ENCODE measurements around the gene GFOD2. TPM values are rescaled to one million over a fixed set of nuclear protein-coding genes. Genes with fewer than 3 reads are reported as not detected.
"Not testable (repeated sequence)": the region's sequence is repeated elsewhere in the genome, so short reads cannot be mapped to it uniquely, and the experiment has no call there.

The GFOD2 gene
- total RNA-seq, 1 donor from 2014 or later, result 49.2 TPM

- DNase-seq (ENCODE audit: low read depth in 2 of 2), result no peak
These were observed 15.5 kb downstream of the GFOD2 start for GRCh38 chr16:67703626-67704025.

DNA sequence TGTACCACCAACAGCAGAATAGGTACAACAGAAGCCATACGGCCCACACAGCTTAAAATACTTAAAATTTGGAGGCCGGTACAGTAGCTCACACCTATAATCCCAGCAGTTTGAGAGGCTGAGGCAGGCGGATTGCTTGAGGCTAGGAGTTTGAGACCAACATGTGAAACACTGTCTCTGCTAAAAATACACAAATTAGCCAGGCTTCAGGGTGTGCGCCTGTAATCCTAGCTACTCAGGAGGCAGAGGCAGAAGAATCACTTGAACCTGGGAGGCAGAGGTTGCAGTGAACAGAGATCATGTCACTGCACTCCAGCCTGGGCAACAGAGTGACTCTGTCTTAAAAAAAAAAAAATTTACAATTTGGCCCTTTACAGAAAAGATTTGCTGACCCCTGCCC, 17.0 kb downstream of the GFOD2 start:
- DNase-seq (ENCODE audit: low read depth in 2 of 2), result no peak

- DNase-seq (ENCODE audit: low read depth in 2 of 2), result no peak
These were observed 17.7 kb downstream of the GFOD2 start for GRCh38 chr16:67701420-67701819.

DNA sequence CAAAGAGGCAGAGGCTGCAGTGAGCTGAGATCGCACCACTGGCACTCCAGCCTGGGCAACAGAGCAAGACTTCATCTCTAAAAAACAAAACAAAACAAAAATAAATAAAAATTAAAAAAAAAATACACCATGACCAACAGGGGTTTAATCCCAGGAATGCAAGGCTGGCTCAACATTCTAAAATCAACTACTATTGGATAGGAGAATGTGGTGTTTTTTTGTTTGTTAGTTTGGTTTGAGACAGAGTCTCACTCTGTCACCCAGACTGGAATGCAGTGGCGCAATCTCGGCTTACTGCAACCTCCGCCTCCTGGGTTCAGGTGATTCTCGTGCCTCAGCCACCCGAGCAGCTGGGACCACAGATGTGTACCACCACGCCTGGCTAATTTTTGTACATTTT, 19.9 kb downstream of the GFOD2 start:
- DNase-seq (ENCODE audit: low read depth in 2 of 2), result no peak

- no peak for DNase-seq (ENCODE audit: low read depth in 2 of 2)
These were observed 21.5 kb downstream of the GFOD2 start for GRCh38 chr16:67697422-67698185.

DNA sequence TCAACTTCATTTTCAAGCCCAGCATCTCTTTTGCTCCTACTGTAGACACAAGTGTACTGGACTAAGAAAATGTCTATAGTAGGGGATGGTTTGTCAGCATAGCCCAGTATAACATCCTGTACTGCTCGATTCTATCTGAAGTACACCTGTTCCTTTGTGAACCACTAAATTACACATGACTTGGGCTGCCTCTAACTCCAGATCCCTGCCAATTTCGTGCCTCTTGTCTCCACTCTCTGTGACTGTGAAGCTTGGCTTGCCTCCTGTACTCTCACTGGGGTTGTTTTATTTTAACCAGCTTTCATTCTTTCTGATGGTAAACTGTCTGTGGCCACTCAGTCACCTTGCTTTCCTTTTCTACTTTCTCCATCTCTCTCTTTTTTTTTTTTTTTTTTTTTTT, 24.5 kb downstream of the GFOD2 start:
- DNase-seq (ENCODE audit: low read depth in 2 of 2), result no peak

GRCh38 chr16:67693517-67694285, 25.4 kb downstream of the GFOD2 start:
- DNase-seq (ENCODE audit: low read depth in 2 of 2), result not testable (repeated sequence)

DNA sequence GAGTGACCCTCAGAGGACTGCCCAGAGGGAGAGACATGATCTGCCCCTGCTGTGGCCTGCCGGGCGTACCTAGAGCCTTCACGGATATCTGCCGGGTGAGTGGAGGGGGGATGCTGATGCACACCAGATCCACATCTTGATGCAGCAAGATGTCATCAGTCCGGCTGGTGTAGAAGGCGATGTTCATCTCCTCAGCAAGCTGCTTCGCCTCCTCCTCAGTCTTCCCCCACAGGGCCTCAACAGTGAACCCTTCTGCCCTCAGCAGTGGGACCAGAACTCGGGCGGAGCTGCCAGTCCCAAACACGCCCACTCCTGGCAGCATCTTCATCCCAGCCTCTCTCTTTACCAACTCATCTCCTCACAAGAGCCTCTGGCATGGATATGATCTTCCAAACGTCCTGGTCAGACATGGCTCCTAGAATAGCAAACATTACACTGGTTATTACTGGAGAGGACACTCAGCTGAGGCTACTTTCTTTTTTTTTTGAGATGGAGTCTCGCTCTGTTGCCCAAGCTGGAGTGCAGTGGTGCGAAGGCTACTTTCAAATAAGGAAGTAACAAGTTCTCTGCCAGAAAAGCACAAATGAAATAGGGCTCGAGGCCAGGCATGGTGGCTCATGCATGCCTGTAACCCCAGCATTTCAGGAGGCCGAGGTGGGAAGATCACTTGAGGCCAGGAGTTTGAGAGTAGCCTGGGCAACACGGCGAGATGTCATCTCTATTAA, 33.6 kb downstream of the GFOD2 start:
- no peak for DNase-seq (ENCODE audit: low read depth in 2 of 2)

- DNase-seq (ENCODE audit: low read depth in 2 of 2), result no peak
These were observed 35.3 kb downstream of the GFOD2 start for GRCh38 chr16:67683767-67684166.

- DNase-seq (ENCODE audit: low read depth in 2 of 2), result no peak
These were observed 38.9 kb downstream of the GFOD2 start for GRCh38 chr16:67679935-67680897.

DNA sequence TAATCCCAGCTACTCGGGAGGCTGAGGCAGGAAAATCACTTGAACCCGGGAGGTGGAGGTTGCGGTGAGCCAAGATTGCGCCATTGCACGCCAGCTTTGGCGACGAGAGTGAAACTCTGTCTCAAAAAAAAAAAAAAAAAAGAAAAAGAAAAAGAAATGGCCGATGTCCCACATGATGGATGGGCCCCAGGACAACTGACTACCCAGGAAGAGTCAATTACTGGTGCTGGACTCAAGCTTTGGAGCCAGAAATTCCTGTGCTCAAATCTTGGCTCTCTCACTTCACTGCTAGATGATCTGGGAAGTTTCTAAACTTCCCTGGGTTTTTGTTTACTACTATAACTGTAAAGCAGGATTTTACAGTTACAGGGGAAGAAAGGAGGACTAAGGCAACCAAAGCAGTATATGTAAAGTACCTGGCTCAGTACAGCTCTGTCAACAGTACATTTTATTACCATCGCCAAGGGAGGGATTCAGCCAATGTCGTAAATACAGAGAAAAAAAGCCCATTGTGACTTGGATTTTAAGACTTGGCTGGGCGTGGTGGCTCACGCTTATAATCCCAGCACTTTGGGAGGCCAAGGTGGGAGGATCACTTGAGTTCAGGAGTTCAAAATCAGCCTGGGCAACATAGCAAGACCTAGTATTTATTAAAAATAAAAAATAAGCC, 40.6 kb downstream of the GFOD2 start:
- DNase-seq (ENCODE audit: low read depth in 2 of 2), result no peak

DNA sequence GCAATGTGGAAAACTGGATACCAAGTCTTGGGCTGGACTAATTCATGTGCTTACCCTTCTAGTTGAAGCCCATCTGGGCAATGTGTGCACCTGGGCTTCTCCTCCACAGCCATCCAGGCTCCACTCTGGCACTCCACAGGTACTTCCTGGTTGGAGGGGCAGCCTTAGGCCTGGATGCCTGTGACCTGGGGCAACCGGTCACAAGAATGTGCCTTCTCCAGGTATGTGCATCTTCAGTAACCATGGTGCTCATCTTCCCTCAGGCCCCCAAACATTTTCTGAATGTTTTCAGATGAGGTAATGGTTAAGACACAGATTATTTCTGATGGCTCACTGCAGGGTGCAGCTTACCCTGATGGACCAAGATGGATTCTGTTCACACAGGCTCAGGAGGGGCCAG, 41.4 kb downstream of the GFOD2 start:
- DNase-seq (ENCODE audit: low read depth in 2 of 2), result no peak

GRCh38 chr16:67676939-67677338, 42.2 kb downstream of the GFOD2 start:
- no peak for DNase-seq (ENCODE audit: low read depth in 2 of 2)

DNA sequence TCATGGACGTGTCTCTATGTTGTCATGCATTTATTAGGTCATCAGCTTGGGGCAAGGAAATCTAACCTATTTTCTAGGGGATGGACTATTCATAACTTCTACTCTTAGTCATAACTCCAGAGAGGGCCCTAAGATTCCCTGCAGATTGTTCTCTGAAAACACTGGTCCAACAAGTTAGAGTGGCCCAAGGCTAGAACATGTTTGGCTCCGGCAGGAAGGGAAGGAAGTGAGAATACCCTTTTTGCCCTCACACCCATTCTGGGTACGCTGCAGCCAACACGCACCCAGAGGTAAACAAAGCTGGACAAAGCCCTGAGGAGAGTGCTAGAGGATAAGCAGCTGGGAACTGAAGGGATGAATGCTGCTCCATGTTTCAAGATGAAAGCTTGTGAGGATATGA, 42.6 kb downstream of the GFOD2 start:
- DNase-seq (ENCODE audit: low read depth in 2 of 2), result peak in 1 of 2 donors; percentile 58

DNA sequence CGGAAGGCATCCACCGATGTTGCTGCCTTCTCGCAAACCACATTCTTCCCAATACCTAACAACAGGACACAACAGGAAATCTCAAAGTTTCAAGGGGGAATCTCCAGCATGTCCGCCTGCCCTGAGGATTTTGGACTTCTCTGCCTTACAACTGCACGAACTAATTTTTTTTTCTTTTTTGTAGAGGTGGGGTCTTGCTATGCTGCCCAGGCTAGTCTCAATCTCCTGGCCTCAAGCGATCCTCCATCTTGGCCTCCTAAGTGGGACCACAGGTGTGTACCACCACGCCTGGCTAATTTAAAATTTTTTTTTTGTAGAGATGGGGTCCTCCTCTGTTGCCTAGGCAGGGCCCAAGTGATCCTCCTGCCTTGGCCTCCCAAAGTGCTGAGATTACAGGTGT, 43.1 kb downstream of the GFOD2 start:
- DNase-seq (ENCODE audit: low read depth in 2 of 2), result no peak

GRCh38 chr16:67675579-67675935, 43.6 kb downstream of the GFOD2 start:
- DNase-seq (ENCODE audit: low read depth in 2 of 2), result no peak

DNA sequence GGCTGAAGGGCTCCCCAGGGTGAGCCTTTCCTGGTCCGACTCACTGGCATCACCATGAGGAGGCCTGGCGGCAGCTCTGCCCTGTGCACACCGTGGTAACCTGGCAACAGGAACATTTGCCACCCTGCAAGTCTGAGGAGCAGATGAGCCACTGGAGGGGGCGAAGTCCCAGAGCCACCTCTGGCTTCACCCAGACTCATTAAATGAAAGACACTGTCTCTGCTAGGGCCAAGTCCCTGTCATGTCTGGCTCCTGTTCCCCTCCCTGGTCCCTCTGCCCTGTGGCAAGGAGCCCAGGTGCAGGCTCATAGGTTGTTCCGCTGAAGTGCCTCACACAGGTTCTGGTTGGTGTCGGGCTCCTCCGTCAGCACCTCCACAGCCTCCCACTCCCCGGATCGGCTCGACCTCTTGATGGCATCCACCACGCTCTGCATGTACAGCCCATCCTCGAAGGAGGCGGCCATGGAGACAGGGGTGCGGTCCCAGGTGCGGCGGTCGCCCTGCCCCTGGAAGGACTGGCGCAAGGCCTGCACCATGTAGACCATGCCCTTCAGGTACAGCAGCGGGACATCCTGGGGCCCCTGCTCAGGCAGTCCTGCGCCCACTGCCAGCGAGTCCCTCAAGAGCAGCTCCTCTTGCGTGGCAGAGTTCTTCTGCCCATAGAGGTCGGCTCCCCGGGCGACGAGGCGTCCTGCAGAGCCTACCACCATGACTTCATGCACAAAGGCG, 44.1 kb downstream of the GFOD2 start:
- no peak for DNase-seq (ENCODE audit: low read depth in 2 of 2)

- DNase-seq (ENCODE audit: low read depth in 2 of 2), result peak; percentile 87 to 90
These were observed 45.2 kb downstream of the GFOD2 start for GRCh38 chr16:67673712-67674580.
